HepG2 (cell line): Measurements from ENCODE around the gene ANKRD11. TPM values are rescaled to one million over a fixed set of nuclear protein-coding genes. Genes with fewer than 3 reads are reported as not detected.
A peak's percentile ranks its signal among the peaks of the same experiment; 100 is the strongest.

Source experiments
- ATAC-seq: fragments of 200-7000 bp; cut with Tn5 transposase; 3 replicates; pipeline ENCODE4 v1.9.1; 2020; ENCODE audit warnings: mild to moderate bottlenecking, moderate library complexity
- BruUV-seq: library from RNA; stranded (reverse); fragments of 400-500 nt; replicated peaks from 2 replicates; lab custom pipeline; 2021; lab: Mats Ljungman, UMichigan
- CTCF ChIA-PET: fragments of 300-600 bp; formaldehyde crosslinking; extraction: SDS; loops from one replicate; lab custom pipeline; 2021; ENCODE audit warnings: low total read pairs, inconsistent platforms, low intra/inter-chr PET ratio; lab: Yijun Ruan, JAX
- POLR2A ChIA-PET: fragments of 350-600 bp; sonication (Branson Sonifier 250); formaldehyde crosslinking; loops from one replicate; lab custom pipeline; 2020; ENCODE audit warnings: antibody characterized with exemption, inconsistent platforms; lab: Yijun Ruan, JAX
- DNase-seq: peaks from one replicate; pipeline ENCODE4 v3.0.0-alpha.2; 2015; ENCODE audit warnings: low spot score
- FAIRE-seq: peaks from 3 replicates; lab custom pipeline; 2011; peaks lifted over from hg19 to GRCh38; lab: Jason Lieb, UNC
- H2AFZ ChIP-seq: one replicate; pipeline ENCODE4 v1.6.1; 2011; ENCODE audit warnings: low read length, inconsistent platforms
- H3K27ac ChIP-seq: fragments of 300-600 bp; 3 replicates; pipeline ENCODE4 v1.8.0; 2011; ENCODE audit warnings: mixed run types, mild to moderate bottlenecking, mixed read lengths, low read length, inconsistent platforms; ENCODE audit not compliant: insufficient read depth; ENCODE audit errors: extremely low read length
- H3K27me3 ChIP-seq, 2 experiments: fragments of 200-600 bp in 1 of 2; 2 replicates in 1 of 2; 3 replicates in 1 of 2; pipeline versions ENCODE4 v1.6.0 to v1.8.0; 2011; ENCODE audit warnings: low read length in 2 of 2, mild to moderate bottlenecking in 2 of 2, moderate library complexity in 2 of 2, inconsistent platforms in 1 of 2; ENCODE audit not compliant: insufficient read depth in 2 of 2, control insufficient read depth in 1 of 2
- H3K36me3 ChIP-seq, 2 experiments: fragments of 200-600 bp in 1 of 2; replicated peaks in 1 of 2; 2 replicates in 1 of 2; 3 replicates in 1 of 2; pipeline versions ENCODE4 v1.5.1 to v1.8.0; 2011; ENCODE audit warnings: low read length in 2 of 2, inconsistent platforms in 1 of 2; ENCODE audit not compliant: insufficient read depth in 2 of 2, control insufficient read depth in 1 of 2
- H3K4me1 ChIP-seq: 2 replicates; pipeline ENCODE4 v1.5.1; 2012; ENCODE audit warnings: low read length, inconsistent platforms; ENCODE audit not compliant: insufficient read depth
- H3K4me2 ChIP-seq: 2 replicates; pipeline ENCODE4 v1.6.0; 2011; ENCODE audit warnings: low read depth, low read length, inconsistent platforms
- H3K4me3 ChIP-seq, 3 experiments: fragments of 200-600 bp in 1 of 3; sonication (generic), shearing (Covaris generic) in 1 of 3; replicated peaks in 1 of 3; 2 replicates each; pipeline ENCODE4 v1.5.1; 2011 to 2016; ENCODE audit warnings: low read length in 3 of 3, inconsistent platforms in 2 of 3, low read depth in 2 of 3, mild to moderate bottlenecking in 2 of 3, control low read depth in 1 of 3, mixed read lengths in 1 of 3; ENCODE audit not compliant: insufficient read depth in 1 of 3
- H3K79me2 ChIP-seq: one replicate; pipeline ENCODE4 v1.6.1; 2011; ENCODE audit warnings: low read length, inconsistent platforms; ENCODE audit not compliant: insufficient read depth
- H3K9ac ChIP-seq: 2 replicates; pipeline ENCODE4 v1.6.0; 2011; ENCODE audit warnings: mild to moderate bottlenecking, low read depth, low read length, inconsistent platforms; ENCODE audit not compliant: insufficient read depth
- H3K9me3 ChIP-seq: 2 replicates; pipeline ENCODE4 v1.5.1; 2012; ENCODE audit warnings: mild to moderate bottlenecking, low read length
- H4K20me1 ChIP-seq: 2 replicates; pipeline ENCODE4 v1.6.0; 2011; ENCODE audit warnings: inconsistent platforms, mild to moderate bottlenecking, low read length, moderate library complexity; ENCODE audit not compliant: insufficient read depth
- AGO2 ChIP-seq: fragments of 200-400 bp; formaldehyde crosslinking; optimal IDR thresholded peaks from 2 replicates; pipeline ENCODE3; 2017; ENCODE audit warnings: mild to moderate bottlenecking, low read depth, low read length, moderate library complexity
- HDAC6 ChIP-seq: fragments of 200-600 bp; sonication (generic); IDR thresholded peaks from 2 replicates; pipeline ENCODE4 v1.7.0; 2017; ENCODE audit warnings: mild to moderate bottlenecking, antibody characterized with exemption, low read length, low read depth
- RBM22 ChIP-seq: fragments of 200-400 bp; formaldehyde crosslinking; optimal IDR thresholded peaks from 2 replicates; pipeline ENCODE3; 2017; ENCODE audit warnings: mild to moderate bottlenecking, low read length, moderate library complexity
- ZBTB8A ChIP-seq: sonication (generic); formaldehyde crosslinking; IDR thresholded peaks from 2 replicates; pipeline ENCODE4 v1.4.0; 2020; ENCODE audit warnings: mild to moderate bottlenecking, low read depth, missing genetic modification reagents, borderline replicate concordance
- ZKSCAN1 ChIP-seq: fragments of 150-350 bp; IDR thresholded peaks from 2 replicates; pipeline ENCODE4 v1.6.1; 2014; ENCODE audit warnings: low read length
- WGBS: methylation state at CpG from one replicate; pipeline ENCODE4 v1.1.6; 2017; ENCODE audit warnings: low lambda C conversion rate; 5-methylcytosine and 5-hydroxymethylcytosine counted together
- in situ Hi-C: cut with HindIII; loops from 2 replicates; pipeline ENCODE4 v1.10.0; 2017; ENCODE audit warnings: low pct_unique_long_range_greater_than_20kb; ENCODE audit not compliant: extremely low pct_ligation_motif_present
- intact Hi-C: fragments of 100-400 bp; cut with micrococcal nuclease; formaldehyde crosslinking; loops from one replicate; pipeline ENCODE4 v1.10.0; 2022; ENCODE audit not compliant: unreplicated experiment
- polyA plus RNA-seq, 8 experiments: library from polyadenylated mRNA; depleted of rRNA in 3 of 8; stranded (reverse) in 7 of 8; unstranded in 1 of 8; fragments of >200 nt; fragmentation: Illumina TruSeq in 4 of 8; extraction: Trizol in 4 of 8; gene quantifications; 2 replicates each; pipeline versions ENCODE4 v1.2.1 to v1.2.3, GENCODE V29; 2011 to 2016; ENCODE audit warnings: low read depth in 4 of 8, missing spikeins in 1 of 8, mixed read lengths in 1 of 8; ENCODE audit not compliant: insufficient read depth in 1 of 8
- total RNA-seq, 5 experiments: library from RNA; depleted of rRNA; stranded (reverse); fragments of >200 nt; fragmentation: Illumina TruSeq; extraction: Trizol; gene quantifications; 2 replicates each; pipeline ENCODE4 v1.2.3, GENCODE V29; 2016; ENCODE audit warnings: low read depth in 1 of 5
- TF ChIP-seq, protein P1 (sequence below), 2 experiments: IDR thresholded peaks; 2 replicates each; pipeline ENCODE4 v1.6.1; 2011 to 2012; ENCODE audit warnings: low read length in 2 of 2, borderline replicate concordance in 1 of 2, low read depth in 1 of 2, mild to moderate bottlenecking in 1 of 2, moderate library complexity in 1 of 2

Gene ANKRD11
- total and polyA plus RNA-seq, 2 of the 13 experiments (the other 11 are each of a cell fraction or from before 2014, with no cell fraction given) = 21.4 to 38.4 TPM

DNA sequence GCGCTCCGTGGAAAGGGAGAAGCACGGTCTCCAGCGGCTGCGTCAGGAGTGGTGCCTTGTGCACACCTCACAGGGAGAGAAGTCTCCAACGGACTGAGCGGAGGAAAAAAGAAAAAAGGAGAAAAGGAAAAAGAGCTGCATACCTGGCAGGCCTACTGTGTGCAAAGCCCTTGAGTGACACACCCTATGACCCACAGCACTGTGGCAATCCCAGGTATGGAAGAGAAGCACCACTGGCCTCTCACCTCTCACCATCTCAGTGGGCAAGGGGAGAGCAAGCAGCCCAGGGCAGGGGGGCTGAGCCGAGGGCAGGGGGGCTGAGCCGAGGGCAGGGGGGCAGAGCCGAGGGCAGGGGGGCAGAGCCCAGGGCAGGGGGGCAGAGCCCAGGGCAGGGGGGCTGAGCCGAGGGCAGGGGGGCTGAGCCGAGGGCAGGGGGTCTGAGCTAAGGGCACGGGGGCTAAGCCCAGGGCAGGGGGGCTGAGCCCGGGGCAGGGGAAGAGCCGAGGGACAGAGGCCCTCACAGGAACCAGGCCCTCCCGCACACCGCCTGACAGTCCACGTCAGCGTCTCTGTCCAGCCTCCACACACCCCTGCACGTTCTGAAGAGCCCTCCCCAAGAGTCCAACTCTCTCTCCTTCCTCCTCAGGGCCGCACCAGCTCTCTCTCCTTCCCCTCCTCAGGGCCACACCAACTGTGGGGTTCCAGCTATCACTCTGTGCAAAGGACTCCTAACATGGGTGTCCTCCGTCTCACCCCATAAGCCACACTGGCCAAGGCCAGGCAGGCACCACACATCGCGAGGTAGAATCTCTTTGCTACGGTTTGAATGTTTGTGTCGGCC, 167.0 kb downstream of the ANKRD11 start:
- ATAC-seq = no peak
- in situ Hi-C loops = loop anchor here (10.0 kb wide), 1 partner anchor 59 kb away; no protein-coding TSS in a partner anchor
- ChIA-PET POLR2A (interaction anchor here (0.6 to 0.9 kb wide), 3 partner anchors 23 to 166 kb away, joined by 3 read pairs; no protein-coding TSS in a partner anchor), CTCF (no interaction called here)
- no peaks in the 10 kb centered on the region for H3K9me3 ChIP-seq
- peak overlapping the region; percentile 46 for H3K27ac ChIP-seq
- TF ChIP-seq HDAC6 (no peak), RBM22 (peak; percentile 47), ZKSCAN1 (peak; percentile 81), AGO2 (no peak), ZBTB8A (CRISPR knock-in tag) (no peak)
- TF ChIP-seq, protein P1, sequence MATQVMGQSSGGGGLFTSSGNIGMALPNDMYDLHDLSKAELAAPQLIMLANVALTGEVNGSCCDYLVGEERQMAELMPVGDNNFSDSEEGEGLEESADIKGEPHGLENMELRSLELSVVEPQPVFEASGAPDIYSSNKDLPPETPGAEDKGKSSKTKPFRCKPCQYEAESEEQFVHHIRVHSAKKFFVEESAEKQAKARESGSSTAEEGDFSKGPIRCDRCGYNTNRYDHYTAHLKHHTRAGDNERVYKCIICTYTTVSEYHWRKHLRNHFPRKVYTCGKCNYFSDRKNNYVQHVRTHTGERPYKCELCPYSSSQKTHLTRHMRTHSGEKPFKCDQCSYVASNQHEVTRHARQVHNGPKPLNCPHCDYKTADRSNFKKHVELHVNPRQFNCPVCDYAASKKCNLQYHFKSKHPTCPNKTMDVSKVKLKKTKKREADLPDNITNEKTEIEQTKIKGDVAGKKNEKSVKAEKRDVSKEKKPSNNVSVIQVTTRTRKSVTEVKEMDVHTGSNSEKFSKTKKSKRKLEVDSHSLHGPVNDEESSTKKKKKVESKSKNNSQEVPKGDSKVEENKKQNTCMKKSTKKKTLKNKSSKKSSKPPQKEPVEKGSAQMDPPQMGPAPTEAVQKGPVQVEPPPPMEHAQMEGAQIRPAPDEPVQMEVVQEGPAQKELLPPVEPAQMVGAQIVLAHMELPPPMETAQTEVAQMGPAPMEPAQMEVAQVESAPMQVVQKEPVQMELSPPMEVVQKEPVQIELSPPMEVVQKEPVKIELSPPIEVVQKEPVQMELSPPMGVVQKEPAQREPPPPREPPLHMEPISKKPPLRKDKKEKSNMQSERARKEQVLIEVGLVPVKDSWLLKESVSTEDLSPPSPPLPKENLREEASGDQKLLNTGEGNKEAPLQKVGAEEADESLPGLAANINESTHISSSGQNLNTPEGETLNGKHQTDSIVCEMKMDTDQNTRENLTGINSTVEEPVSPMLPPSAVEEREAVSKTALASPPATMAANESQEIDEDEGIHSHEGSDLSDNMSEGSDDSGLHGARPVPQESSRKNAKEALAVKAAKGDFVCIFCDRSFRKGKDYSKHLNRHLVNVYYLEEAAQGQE (IDR thresholded peaks at IDR 0.05; ENCODE audit: borderline replicate concordance in 1 of 2, low read depth in 1 of 2, low read length in 2 of 2) = no peak
- no peaks in the 10 kb centered on the region for H3K27me3 ChIP-seq
- H3K9ac ChIP-seq = no peak overlapping the region
- intact Hi-C loops = no loop called here
- peaks cover 96% of the 10 kb centered on the region for H3K79me2 ChIP-seq
- BruUV-seq = no TSS peak
- peaks cover 6 to 25% of the 10 kb centered on the region in 2 experiments for H3K36me3 ChIP-seq
- peaks cover 75% of the 10 kb centered on the region for H4K20me1 ChIP-seq
- no peak overlapping the region for H2AFZ ChIP-seq
- FAIRE-seq = no peak
- WGBS = 91% methylated on average over 22 of the region's 26 CpGs
- peaks cover 86% of the 10 kb centered on the region for H3K4me1 ChIP-seq
- peak overlapping the region; percentile 14; the same call in 1 of the 2 replicates for H3K4me2 ChIP-seq
- no peak overlapping the region for H3K4me3 ChIP-seq
- DNase-seq = no peak
